OCI-LY7 (cell line): ENCODE data around the gene LRP1B. TPM values are rescaled to one million over a fixed set of nuclear protein-coding genes. Genes with fewer than 3 reads are reported as not detected.

Source experiments
- BruUV-seq: library from RNA; stranded (reverse); fragments of 400-500 nt; replicated peaks from 2 replicates; lab custom pipeline; 2021; lab: Mats Ljungman, UMichigan
- CTCF ChIA-PET: fragments of 300-600 bp; sonication (Branson Sonifier 250); formaldehyde crosslinking; loops from one replicate; lab custom pipeline; 2022; ENCODE audit warnings: antibody characterized with exemption; ENCODE audit not compliant: unreplicated experiment; lab: Charles Lee
- POLR2A ChIA-PET: fragments of 300-600 bp; sonication (Branson Sonifier 250); formaldehyde crosslinking; loops from one replicate; lab custom pipeline; 2022; ENCODE audit warnings: antibody characterized with exemption; lab: Charles Lee
- DNase-seq: peaks from one replicate; pipeline ENCODE4 v3.0.0-alpha.2; 2015; ENCODE audit warnings: low spot score
- H2AFZ ChIP-seq: fragments of 200-600 bp; sonication (generic), shearing (Covaris generic); 2 replicates; pipeline ENCODE4 v1.6.1; 2014; ENCODE audit warnings: mild to moderate bottlenecking, antibody characterized with exemption, low read length, moderate library complexity
- H3K27ac ChIP-seq: fragments of 200-600 bp; sonication (generic); 2 replicates; pipeline ENCODE4 v1.5.1; 2014; ENCODE audit warnings: mixed run types, low read depth, mild to moderate bottlenecking, moderate library complexity, low read length, inconsistent platforms; ENCODE audit not compliant: poor library complexity, severe bottlenecking
- H3K36me3 ChIP-seq: fragments of 200-600 bp; sonication (generic); 2 replicates; pipeline ENCODE4 v1.6.1; 2014; ENCODE audit warnings: mild to moderate bottlenecking, antibody characterized with exemption, low read length, moderate library complexity, mixed read lengths; ENCODE audit not compliant: insufficient read depth
- H3K4me1 ChIP-seq: fragments of 200-600 bp; sonication (generic); 2 replicates; pipeline ENCODE4 v1.5.1; 2014; ENCODE audit warnings: mild to moderate bottlenecking, low read length; ENCODE audit not compliant: insufficient read depth, poor library complexity, severe bottlenecking
- H3K4me2 ChIP-seq: fragments of 200-600 bp; sonication (generic); 2 replicates; pipeline ENCODE4 v1.6.1; 2014; ENCODE audit warnings: mild to moderate bottlenecking, low read length
- H3K4me3 ChIP-seq: fragments of 200-600 bp; sonication (generic); 2 replicates; pipeline ENCODE4 v1.5.1; 2014; ENCODE audit warnings: mild to moderate bottlenecking, low read depth, low read length; ENCODE audit not compliant: poor library complexity, severe bottlenecking
- H3K79me2 ChIP-seq: fragments of 200-600 bp; sonication (generic); 2 replicates; pipeline ENCODE4 v1.6.1; 2016; ENCODE audit warnings: low read depth, mild to moderate bottlenecking, low read length, moderate library complexity, mixed read lengths; ENCODE audit not compliant: insufficient read depth
- H3K9me2 ChIP-seq: fragments of 200-600 bp; sonication (generic); 2 replicates; pipeline ENCODE4 v1.6.1; 2016; ENCODE audit warnings: mild to moderate bottlenecking, low read length, mixed read lengths; ENCODE audit not compliant: insufficient read depth
- H3K9me3 ChIP-seq: fragments of 200-600 bp; sonication (generic); 2 replicates; pipeline ENCODE4 v1.6.1; 2014; ENCODE audit warnings: mild to moderate bottlenecking, mixed run types, low read length, mixed read lengths
- H4K20me1 ChIP-seq: fragments of 200-600 bp; sonication (generic); 2 replicates; pipeline ENCODE4 v1.6.1; 2014; ENCODE audit warnings: mild to moderate bottlenecking, antibody characterized with exemption, low read length, moderate library complexity, mixed read lengths; ENCODE audit not compliant: insufficient read depth
- CTCF ChIP-seq: fragments of 200-600 bp; sonication (generic); conservative IDR thresholded peaks from 2 replicates; pipeline ENCODE4 v1.5.1; 2014; ENCODE audit warnings: mild to moderate bottlenecking, antibody characterized with exemption, low read length, moderate library complexity, mixed read lengths
- EZH2phosphoT487 ChIP-seq: fragments of 200-600 bp; sonication (generic); IDR thresholded peaks from 2 replicates; pipeline ENCODE4 v1.6.1; 2018; ENCODE audit warnings: low read depth, borderline replicate concordance, mild to moderate bottlenecking, mixed run types, antibody characterized with exemption, low read length, moderate library complexity, mixed read lengths
- intact Hi-C: fragments of 100-400 bp; cut with micrococcal nuclease; formaldehyde crosslinking; loops from one replicate; pipeline ENCODE4 v1.10.0; 2022; ENCODE audit not compliant: unreplicated experiment
- total RNA-seq, 2 experiments: library from RNA; depleted of rRNA in 1 of 2; stranded (reverse); fragments of >200 nt in 1 of 2; shearing (Covaris generic) in 1 of 2; gene quantifications; 2 replicates each; pipeline ENCODE4 v1.2.3, GENCODE V29; 2014 to 2022

LRP1B gene
- total RNA-seq, 2 experiments from 2014 or later: not detected

GRCh38 chr2:141162314-141162713 lies 968.5 kb downstream of the LRP1B start:
- no peak for DNase-seq
- no peak overlapping the region for H3K4me3 ChIP-seq
- no peaks in the 10 kb centered on the region for H3K79me2 ChIP-seq
- ChIA-PET POLR2A (no interaction called here), CTCF (no interaction called here)
- no peaks in the 10 kb centered on the region for H3K4me1 ChIP-seq
- H3K36me3 ChIP-seq: no peaks in the 10 kb centered on the region
- H3K9me3 ChIP-seq: no peaks in the 10 kb centered on the region
- H3K4me2 ChIP-seq: no peak overlapping the region
- no peaks in the 10 kb centered on the region for H4K20me1 ChIP-seq
- intact Hi-C loops: no loop called here
- TF ChIP-seq EZH2phosphoT487 (no peak), CTCF (no peak)
- H2AFZ ChIP-seq: no peak overlapping the region
- no peak overlapping the region for H3K27ac ChIP-seq
- no TSS peak for BruUV-seq
- no peaks in the 10 kb centered on the region for H3K9me2 ChIP-seq

DNA sequence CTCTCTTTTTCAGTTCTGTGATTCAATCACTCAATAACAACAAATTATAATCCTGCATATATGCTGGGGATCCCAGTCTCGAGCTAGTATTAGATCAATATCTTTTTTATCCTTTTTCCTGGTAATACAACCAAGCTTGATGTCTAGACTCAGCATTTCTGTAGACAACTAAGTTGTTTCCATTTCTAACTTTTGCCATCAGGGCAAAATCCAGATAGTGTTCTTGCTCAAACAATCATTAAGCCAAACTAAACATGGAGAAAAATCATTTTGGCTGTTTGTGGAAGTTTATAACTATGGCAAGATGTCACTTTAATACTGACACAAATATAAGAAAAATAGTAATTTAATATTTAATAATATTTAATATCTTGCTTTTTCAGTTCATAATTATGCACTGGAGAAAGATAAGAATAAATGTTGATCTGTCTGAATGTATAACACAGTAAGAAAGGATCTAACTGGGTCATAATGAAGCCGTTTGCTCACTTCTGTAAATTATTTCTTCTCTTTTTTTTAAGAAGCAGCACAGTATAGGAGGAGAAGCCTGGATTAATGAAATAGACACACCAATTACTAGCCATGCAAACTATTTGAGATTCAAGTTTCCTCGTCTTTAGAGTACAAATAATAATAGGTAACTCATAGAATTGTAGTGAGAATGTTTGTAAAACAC lies 979.1 kb downstream of the LRP1B start:
- TF ChIP-seq EZH2phosphoT487: no peak
- no peak for TF ChIP-seq CTCF
- Histone ChIP-seq H3K9me2 (no peaks in the 10 kb centered on the region), H3K9me3 (no peaks in the 10 kb centered on the region), H3K36me3 (no peaks in the 10 kb centered on the region), H4K20me1 (no peaks in the 10 kb centered on the region), H3K27ac (no peak overlapping the region), H3K4me2 (no peak overlapping the region), H3K4me3 (no peak overlapping the region), H3K4me1 (no peaks in the 10 kb centered on the region), H2AFZ (no peak overlapping the region), H3K79me2 (no peaks in the 10 kb centered on the region)
- no TSS peak for BruUV-seq
- ChIA-PET CTCF (no interaction called here), POLR2A (no interaction called here)
- no peak for DNase-seq
- intact Hi-C loops: no loop called here

- ChIA-PET POLR2A (interaction anchor here (0.7 kb wide), 1 partner anchor 236 kb away, joined by 4 read pairs; no protein-coding TSS in a partner anchor), CTCF (no interaction called here)
- Histone ChIP-seq H3K4me2 (no peak overlapping the region), H3K9me2 (no peaks in the 10 kb centered on the region), H3K36me3 (no peaks in the 10 kb centered on the region), H3K9me3 (no peaks in the 10 kb centered on the region), H3K4me3 (no peak overlapping the region), H3K79me2 (no peaks in the 10 kb centered on the region), H2AFZ (no peak overlapping the region), H3K27ac (no peak overlapping the region), H3K4me1 (no peaks in the 10 kb centered on the region), H4K20me1 (no peaks in the 10 kb centered on the region)
- TF ChIP-seq CTCF (no peak), EZH2phosphoT487 (no peak)
- intact Hi-C loops: no loop called here
- no peak for DNase-seq
- BruUV-seq: no TSS peak
Observed at GRCh38 chr2:141142025-141142424, 988.8 kb downstream of the LRP1B start.
